Retinal pigment epithelial cell (primary cell): Measurements from ENCODE around the gene STAB1.
A peak's percentile ranks its signal among the peaks of the same experiment; 100 is the strongest.

Experiments
- DNase-seq: peaks from one replicate; pipeline ENCODE4 v3.0.0-alpha.2; 2010; ENCODE audit warnings: low read depth
- H3K4me3 ChIP-seq: 2 replicates; pipeline ENCODE4 v1.5.1; 2011; ENCODE audit warnings: mild to moderate bottlenecking, low read length, control low read depth, moderate library complexity
- CTCF ChIP-seq: conservative IDR thresholded peaks from 2 replicates; pipeline ENCODE4 v1.5.1; 2011; ENCODE audit warnings: low read depth, low read length, control low read depth, inconsistent platforms

The STAB1 gene

GRCh38 chr3:52557011-52557960 lies 62.1 kb downstream of the STAB1 start:
- no peak for TF ChIP-seq CTCF
- no peak overlapping the region for H3K4me3 ChIP-seq
- DNase-seq, result no peak

DNA sequence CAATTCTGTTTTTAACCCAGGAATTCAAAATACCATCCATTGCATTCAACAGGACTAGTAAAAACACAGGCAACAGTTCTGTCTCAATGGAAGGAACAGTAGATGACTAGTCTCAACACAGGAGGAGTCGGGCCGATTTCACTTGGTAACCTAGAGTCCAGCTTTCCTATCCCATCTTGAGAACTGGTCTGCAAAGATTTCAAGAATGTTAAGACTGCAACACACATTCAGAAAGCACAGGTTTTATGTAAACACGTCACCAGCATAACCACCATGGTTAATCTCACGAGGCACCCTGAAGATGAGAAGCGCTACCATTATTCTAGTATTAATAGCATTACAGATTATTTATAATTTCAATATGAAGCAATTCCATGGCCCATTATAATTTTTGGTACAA lies 63.3 kb downstream of the STAB1 start:
- H3K4me3 ChIP-seq, result no peak overlapping the region
- peak; percentile 87 for DNase-seq
- no peak for TF ChIP-seq CTCF

DNA sequence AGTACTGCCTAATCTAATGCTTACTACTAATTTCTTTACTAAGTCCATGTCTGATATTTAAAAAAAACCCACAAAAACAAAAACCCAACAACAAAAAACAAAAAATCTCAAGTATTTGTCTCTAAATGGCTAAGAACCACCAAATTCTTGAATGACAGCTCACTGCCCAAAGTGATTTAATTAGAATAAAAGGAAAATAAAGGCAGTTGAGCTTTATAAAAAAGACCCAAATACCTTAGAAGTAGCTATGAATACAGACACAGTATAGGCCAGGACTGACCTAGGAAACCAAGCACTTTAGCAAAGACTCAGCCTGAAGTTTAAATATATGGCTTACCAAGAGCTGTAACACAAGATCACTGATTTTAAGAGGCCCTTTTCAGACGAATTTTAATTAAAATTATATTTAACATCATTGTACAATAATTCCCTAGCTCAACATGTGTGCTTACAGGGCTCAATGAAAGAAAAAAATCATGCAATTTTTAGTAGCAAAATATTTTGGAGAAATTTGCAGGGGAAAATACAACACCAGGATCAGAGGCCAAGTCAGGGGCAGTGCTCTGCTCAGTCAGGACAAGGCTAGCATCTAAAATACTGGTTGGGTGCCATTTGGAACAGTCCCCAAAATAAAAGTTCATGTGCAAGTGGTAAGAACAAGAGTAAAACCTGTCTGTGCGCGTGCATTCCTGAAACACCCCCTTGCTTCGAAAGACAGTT lies 66.0 kb downstream of the STAB1 start:
- peak; percentile 84 for DNase-seq
- no peak overlapping the region for H3K4me3 ChIP-seq
- TF ChIP-seq CTCF, result no peak

GRCh38 chr3:52563984-52564383 lies 68.8 kb downstream of the STAB1 start:
- H3K4me3 ChIP-seq, result no peak overlapping the region
- no peak for TF ChIP-seq CTCF
- no peak for DNase-seq

DNA sequence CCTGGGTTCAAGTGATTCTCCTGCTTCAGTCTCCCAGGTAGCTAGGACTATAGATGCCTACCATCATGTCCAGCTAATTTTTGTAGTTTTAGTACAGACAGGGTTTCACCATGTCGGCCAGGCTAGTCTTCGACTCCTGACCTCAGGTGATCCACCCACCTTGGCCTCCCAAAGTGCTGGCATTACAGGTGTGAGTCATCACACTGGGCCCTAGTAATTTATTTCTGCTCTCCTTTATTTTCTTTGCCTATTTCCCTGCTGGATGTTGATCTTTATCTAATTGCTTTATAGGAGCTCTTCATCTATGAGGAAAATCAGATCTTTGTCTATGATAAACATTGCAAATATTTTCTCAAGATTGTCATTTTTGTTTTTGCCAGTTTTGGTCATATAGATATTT lies 72.9 kb downstream of the STAB1 start:
- TF ChIP-seq CTCF, result no peak
- H3K4me3 ChIP-seq, result no peak overlapping the region
- no peak for DNase-seq

GRCh38 chr3:52570076-52570475 lies 74.9 kb downstream of the STAB1 start:
- no peak for TF ChIP-seq CTCF

DNA sequence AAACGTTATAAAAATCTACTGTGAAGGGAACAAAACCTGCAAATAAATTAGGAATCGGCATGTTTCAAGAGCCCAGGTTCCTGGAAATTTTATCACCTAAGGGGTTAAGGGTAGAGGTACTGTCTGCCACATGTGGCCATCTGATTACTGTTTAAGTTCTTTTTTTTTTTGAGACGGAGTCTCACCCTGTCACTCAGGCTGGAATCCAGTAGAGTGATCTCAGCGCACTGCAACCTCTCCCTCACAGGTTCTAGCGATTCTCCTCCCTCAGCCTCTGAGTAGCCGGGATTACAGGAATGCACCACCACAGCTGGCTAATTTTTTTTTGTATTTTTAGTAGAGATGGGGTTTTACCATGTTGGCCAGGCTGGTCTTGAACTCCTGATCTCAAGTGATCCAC lies 77.1 kb downstream of the STAB1 start:
- no peak overlapping the region for H3K4me3 ChIP-seq
- DNase-seq, result no peak
- TF ChIP-seq CTCF, result no peak

More at GRCh38 chr3:52570076-52570475, 74.9 kb downstream of the STAB1 start:
- DNase-seq, result no peak
- no peak overlapping the region for H3K4me3 ChIP-seq
